Activated CD4-positive, alpha-beta T cell treated with anti-CD3 and anti-CD28 coated beads, Interleukin-2, amount 50 U/mL, for 1 hour (primary cell): ENCODE measurements around the gene SLC44A1.

Experiments used
- DNase-seq: peaks from one replicate; pipeline ENCODE4 v3.0.0-alpha.2; 2020

The SLC44A1 gene

GRCh38 chr9:105341434-105342146, 97.1 kb downstream of the SLC44A1 start:
- DNase-seq = no peak

- no peak for DNase-seq
Observed at GRCh38 chr9:105342147-105342505, 97.7 kb downstream of the SLC44A1 start.

GRCh38 chr9:105344283-105344682, 99.8 kb downstream of the SLC44A1 start:
- DNase-seq = no peak

- no peak for DNase-seq
Observed at GRCh38 chr9:105345626-105346025, 101.2 kb downstream of the SLC44A1 start.

- DNase-seq = no peak
Observed at GRCh38 chr9:105346273-105346672, 101.8 kb downstream of the SLC44A1 start.

GRCh38 chr9:105354448-105354847, 110.0 kb downstream of the SLC44A1 start:
- DNase-seq = no peak

- DNase-seq = no peak
Observed at GRCh38 chr9:105355781-105356180, 111.3 kb downstream of the SLC44A1 start.

GRCh38 chr9:105357937-105358336, 113.5 kb downstream of the SLC44A1 start:
- no peak for DNase-seq

- DNase-seq = no peak
Observed at GRCh38 chr9:105359892-105360291, 115.4 kb downstream of the SLC44A1 start.

- DNase-seq = no peak
Observed at GRCh38 chr9:105360344-105360743, 115.9 kb downstream of the SLC44A1 start.

- DNase-seq = no peak
Observed at GRCh38 chr9:105361873-105362272, 117.4 kb downstream of the SLC44A1 start.

GRCh38 chr9:105362470-105362869, 118.0 kb downstream of the SLC44A1 start:
- no peak for DNase-seq

- DNase-seq = no peak
Observed at GRCh38 chr9:105363837-105364236, 119.4 kb downstream of the SLC44A1 start.

- no peak for DNase-seq
Observed at GRCh38 chr9:105369911-105370310, 125.5 kb downstream of the SLC44A1 start.

GRCh38 chr9:105373723-105374122, 129.3 kb downstream of the SLC44A1 start:
- no peak for DNase-seq

GRCh38 chr9:105375323-105375722, 130.9 kb downstream of the SLC44A1 start:
- no peak for DNase-seq

GRCh38 chr9:105376893-105377292, 132.4 kb downstream of the SLC44A1 start:
- DNase-seq = no peak

GRCh38 chr9:105385381-105385985, 141.0 kb downstream of the SLC44A1 start:
- peak; percentile 3 for DNase-seq

GRCh38 chr9:105389796-105390195, 145.3 kb downstream of the SLC44A1 start:
- no peak for DNase-seq

GRCh38 chr9:105390871-105391270, 146.4 kb downstream of the SLC44A1 start:
- DNase-seq = no peak

- no peak for DNase-seq
Observed at GRCh38 chr9:105391288-105391687, 146.8 kb downstream of the SLC44A1 start.

- DNase-seq = no peak
Observed at GRCh38 chr9:105392531-105392930, 148.1 kb downstream of the SLC44A1 start.

- DNase-seq = no peak
Observed at GRCh38 chr9:105393576-105394344, 149.3 kb downstream of the SLC44A1 start.

- no peak for DNase-seq
Observed at GRCh38 chr9:105396441-105396840, 152.0 kb downstream of the SLC44A1 start.
